Activated CD8-positive, alpha-beta T cell treated with anti-CD3 and anti-CD28 coated beads, Interleukin-2, amount 10 ng/mL, durations not matched to agents 7 days and 5 days (primary cell): Measurements from ENCODE around the gene IGF1R. TPM values are rescaled to one million over a fixed set of nuclear protein-coding genes. Genes with fewer than 3 reads are reported as not detected.

Experiments
- ATAC-seq: fragments of 150-1000 bp; cut with Tn5 transposase; one replicate; pipeline ENCODE4 v1.10.0; 2021; ENCODE audit warnings: moderate library complexity
- CTCF ChIA-PET: fragments of 350-600 bp; sonication (Branson Sonifier 250); formaldehyde crosslinking; loops from one replicate; lab custom pipeline; 2021; ENCODE audit warnings: antibody characterized with exemption; lab: Charles Lee
- POLR2A ChIA-PET: fragments of 350-600 bp; sonication (Branson Sonifier 250); formaldehyde crosslinking; loops from one replicate; lab custom pipeline; 2021; ENCODE audit warnings: antibody characterized with exemption; lab: Charles Lee
- DNase-seq: peaks from one replicate; pipeline ENCODE4 v3.0.0-alpha.2; 2020
- H3K27ac Mint-ChIP-seq: one replicate; pipeline ENCODE4 v1.8.0; 2021; ENCODE audit warnings: mild to moderate bottlenecking, mixed read lengths
- H3K27me3 Mint-ChIP-seq: one replicate; pipeline ENCODE4 v1.8.0; 2021; ENCODE audit warnings: low read depth, mixed read lengths
- H3K36me3 Mint-ChIP-seq: one replicate; pipeline ENCODE4 v1.8.0; 2021; ENCODE audit warnings: low read depth, mixed read lengths
- H3K4me1 Mint-ChIP-seq: one replicate; pipeline ENCODE4 v1.8.0; 2021; ENCODE audit warnings: low read depth, mixed read lengths
- H3K4me3 Mint-ChIP-seq: one replicate; pipeline ENCODE4 v1.8.0; 2021; ENCODE audit warnings: mild to moderate bottlenecking, mixed read lengths
- H3K9me3 Mint-ChIP-seq: one replicate; pipeline ENCODE4 v1.8.0; 2022; ENCODE audit warnings: mixed read lengths; ENCODE audit not compliant: insufficient read depth
- total RNA-seq, 2 experiments: library from RNA; stranded (reverse); gene quantifications; one replicate each; pipeline ENCODE4 v1.2.3, GENCODE V29; 2021

IGF1R gene
- total RNA-seq, 2 experiments from 2014 or later: 9.1 to 10.6 TPM

- H3K36me3 Mint-ChIP-seq: no peaks in the 10 kb centered on the region
- no peak for ATAC-seq
- ChIA-PET POLR2A (no interaction called here), CTCF (no interaction called here)
- no peaks in the 10 kb centered on the region for H3K27me3 Mint-ChIP-seq
- H3K4me1 Mint-ChIP-seq: no peaks in the 10 kb centered on the region
- H3K4me3 Mint-ChIP-seq: no peak overlapping the region
- H3K27ac Mint-ChIP-seq: no peak overlapping the region
- DNase-seq: no peak
- H3K9me3 Mint-ChIP-seq: no peaks in the 10 kb centered on the region
These were observed 29.2 kb downstream of the IGF1R start for GRCh38 chr15:98677345-98678059.

- no peaks in the 10 kb centered on the region for H3K27me3 Mint-ChIP-seq
- no peaks in the 10 kb centered on the region for H3K36me3 Mint-ChIP-seq
- no peak overlapping the region for H3K27ac Mint-ChIP-seq
- POLR2A ChIA-PET: interaction anchor here (0.6 kb wide), 1 partner anchor 45 kb away, joined by 3 read pairs; no protein-coding TSS in a partner anchor
- no peak overlapping the region for H3K4me3 Mint-ChIP-seq
- ATAC-seq (no peak), DNase-seq (no peak)
- H3K9me3 Mint-ChIP-seq: no peaks in the 10 kb centered on the region
- CTCF ChIA-PET: interaction anchor here (2.0 kb wide), 1 partner anchor 159 kb away, joined by 5 read pairs; no protein-coding TSS in a partner anchor
- no peaks in the 10 kb centered on the region for H3K4me1 Mint-ChIP-seq
These were observed 30.1 kb downstream of the IGF1R start for GRCh38 chr15:98678484-98678883.

GRCh38 chr15:98681061-98681460, 32.7 kb downstream of the IGF1R start:
- ATAC-seq (no peak), DNase-seq (no peak)
- Mint-ChIP-seq H3K27me3 (no peaks in the 10 kb centered on the region), H3K36me3 (no peaks in the 10 kb centered on the region), H3K4me1 (no peaks in the 10 kb centered on the region), H3K27ac (no peak overlapping the region), H3K4me3 (no peak overlapping the region), H3K9me3 (no peaks in the 10 kb centered on the region)
- POLR2A ChIA-PET: no interaction called here
- CTCF ChIA-PET: no interaction called here

GRCh38 chr15:98682992-98683701, 34.8 kb downstream of the IGF1R start:
- Mint-ChIP-seq H3K4me3 (no peak overlapping the region), H3K4me1 (no peaks in the 10 kb centered on the region), H3K9me3 (no peaks in the 10 kb centered on the region), H3K36me3 (no peaks in the 10 kb centered on the region), H3K27ac (no peak overlapping the region), H3K27me3 (no peaks in the 10 kb centered on the region)
- ChIA-PET CTCF (interaction anchor here (2.0 kb wide), 1 partner anchor 23 kb away, joined by 9 read pairs; no protein-coding TSS in a partner anchor), POLR2A (no interaction called here)
- DNase-seq (no peak), ATAC-seq (no peak)

GRCh38 chr15:98683831-98684230, 35.5 kb downstream of the IGF1R start:
- ATAC-seq (no peak), DNase-seq (no peak)
- CTCF ChIA-PET: interaction anchor here (2.0 kb wide), 1 partner anchor 24 kb away, joined by 9 read pairs; no protein-coding TSS in a partner anchor
- H3K27ac Mint-ChIP-seq: no peak overlapping the region
- H3K36me3 Mint-ChIP-seq: no peaks in the 10 kb centered on the region
- no peaks in the 10 kb centered on the region for H3K4me1 Mint-ChIP-seq
- H3K27me3 Mint-ChIP-seq: no peaks in the 10 kb centered on the region
- H3K4me3 Mint-ChIP-seq: no peak overlapping the region
- H3K9me3 Mint-ChIP-seq: no peaks in the 10 kb centered on the region
- POLR2A ChIA-PET: no interaction called here

- no peak overlapping the region for H3K4me3 Mint-ChIP-seq
- H3K27me3 Mint-ChIP-seq: no peaks in the 10 kb centered on the region
- no peaks in the 10 kb centered on the region for H3K36me3 Mint-ChIP-seq
- CTCF ChIA-PET: interaction anchor here (2.0 kb wide), 1 partner anchor 25 kb away, joined by 9 read pairs; no protein-coding TSS in a partner anchor
- no peaks in the 10 kb centered on the region for H3K9me3 Mint-ChIP-seq
- POLR2A ChIA-PET: no interaction called here
- no peak overlapping the region for H3K27ac Mint-ChIP-seq
- no peak for ATAC-seq
- no peaks in the 10 kb centered on the region for H3K4me1 Mint-ChIP-seq
- no peak for DNase-seq
These were observed 36.1 kb downstream of the IGF1R start for GRCh38 chr15:98684436-98684835.

- no peaks in the 10 kb centered on the region for H3K27me3 Mint-ChIP-seq
- ATAC-seq: no peak
- CTCF ChIA-PET: interaction anchor here (2.0 kb wide), 1 partner anchor 25 kb away, joined by 9 read pairs; no protein-coding TSS in a partner anchor
These were observed 36.7 kb downstream of the IGF1R start for GRCh38 chr15:98684995-98685525.

GRCh38 chr15:98686983-98687382, 38.6 kb downstream of the IGF1R start:
- POLR2A ChIA-PET: no interaction called here
- H3K9me3 Mint-ChIP-seq: no peaks in the 10 kb centered on the region
- H3K4me3 Mint-ChIP-seq: no peak overlapping the region
- no peaks in the 10 kb centered on the region for H3K27me3 Mint-ChIP-seq
- H3K36me3 Mint-ChIP-seq: no peaks in the 10 kb centered on the region
- no peak overlapping the region for H3K27ac Mint-ChIP-seq
- ATAC-seq: no peak
- no peaks in the 10 kb centered on the region for H3K4me1 Mint-ChIP-seq
- CTCF ChIA-PET: no interaction called here
- DNase-seq: no peak

More at GRCh38 chr15:98684995-98685525, 36.7 kb downstream of the IGF1R start:
- no peaks in the 10 kb centered on the region for H3K36me3 Mint-ChIP-seq
- DNase-seq: no peak
- no peak overlapping the region for H3K27ac Mint-ChIP-seq
- no peaks in the 10 kb centered on the region for H3K4me1 Mint-ChIP-seq
- no peaks in the 10 kb centered on the region for H3K9me3 Mint-ChIP-seq
- H3K4me3 Mint-ChIP-seq: no peak overlapping the region
- POLR2A ChIA-PET: no interaction called here

GRCh38 chr15:98689431-98689861, 41.1 kb downstream of the IGF1R start:
- no peak overlapping the region for H3K4me3 Mint-ChIP-seq
- ChIA-PET POLR2A (no interaction called here), CTCF (interaction anchor here (1.0 kb wide), 1 partner anchor 162 kb away, joined by 3 read pairs; no protein-coding TSS in a partner anchor)
- no peak overlapping the region for H3K27ac Mint-ChIP-seq
- H3K27me3 Mint-ChIP-seq: no peaks in the 10 kb centered on the region
- ATAC-seq (no peak), DNase-seq (no peak)
- H3K36me3 Mint-ChIP-seq: no peaks in the 10 kb centered on the region
- H3K9me3 Mint-ChIP-seq: no peaks in the 10 kb centered on the region
- H3K4me1 Mint-ChIP-seq: no peaks in the 10 kb centered on the region

GRCh38 chr15:98690272-98690950, 42.1 kb downstream of the IGF1R start:
- DNase-seq (no peak), ATAC-seq (no peak)
- Mint-ChIP-seq H3K36me3 (no peaks in the 10 kb centered on the region), H3K27me3 (no peaks in the 10 kb centered on the region), H3K4me1 (no peaks in the 10 kb centered on the region), H3K9me3 (no peaks in the 10 kb centered on the region), H3K27ac (no peak overlapping the region), H3K4me3 (no peak overlapping the region)
- ChIA-PET CTCF (no interaction called here), POLR2A (no interaction called here)

- CTCF ChIA-PET: no interaction called here
- H3K27ac Mint-ChIP-seq: no peak overlapping the region
- no peaks in the 10 kb centered on the region for H3K27me3 Mint-ChIP-seq
- ATAC-seq (no peak), DNase-seq (no peak)
- no peak overlapping the region for H3K4me3 Mint-ChIP-seq
- H3K9me3 Mint-ChIP-seq: no peaks in the 10 kb centered on the region
- no peaks in the 10 kb centered on the region for H3K36me3 Mint-ChIP-seq
- no peaks in the 10 kb centered on the region for H3K4me1 Mint-ChIP-seq
- POLR2A ChIA-PET: no interaction called here
These were observed 43.9 kb downstream of the IGF1R start for GRCh38 chr15:98692213-98692612.
